ENCODE measurements around the gene HDAC8. TPM values are rescaled to one million over a fixed set of nuclear protein-coding genes. Genes with fewer than 3 reads are reported as not detected.

The HDAC8 gene
- total RNA-seq, 1 experiment from 2014 or later = 21.4 TPM

DNA sequence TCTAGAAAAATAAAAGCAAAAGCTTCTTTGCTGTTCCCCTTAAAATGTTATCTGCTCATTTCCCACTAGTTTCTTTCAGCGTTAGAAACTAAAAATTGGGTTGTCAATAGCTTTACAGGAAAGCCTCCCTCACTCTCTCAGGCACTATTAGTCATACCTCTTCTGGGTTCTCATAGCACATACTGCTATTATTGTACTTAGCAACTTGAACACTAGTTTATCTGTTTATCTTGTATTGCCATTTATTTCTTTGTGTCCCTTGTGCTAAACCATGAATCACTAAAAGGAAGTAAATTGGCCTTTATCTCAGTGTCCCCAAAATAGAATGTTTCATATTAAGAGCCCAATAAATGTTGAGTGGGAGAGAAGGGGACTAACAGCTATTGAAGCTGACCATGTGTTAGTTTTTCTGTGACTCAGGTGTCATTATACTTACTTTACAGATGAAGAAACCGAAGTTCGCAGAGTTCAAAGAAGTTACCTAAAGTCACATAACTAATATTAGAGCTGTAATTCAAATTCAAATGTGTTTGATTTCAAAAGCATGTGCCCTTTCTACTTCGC lies 142.2 kb downstream of the HDAC8 start:
- no CpG with 5 or more reads among the region's 4 CpGs for WGBS (ENCODE audit: extremely low coverage, insufficient read length, low lambda C conversion rate)

More for the DNA sequence above, 142.2 kb downstream of the HDAC8 start:
- H2AK5ac ChIP-seq (ENCODE audit: insufficient read length, low read length) = no peak overlapping the region
- no peaks in the 10 kb centered on the region for H3K79me1 ChIP-seq (ENCODE audit: insufficient read depth, low read depth, low read length, poor library complexity, severe bottlenecking)
- H4K8ac ChIP-seq (replicated peaks; ENCODE audit: insufficient read length, low read depth, low read length) = no peak overlapping the region
- no peak overlapping the region for H2BK12ac ChIP-seq (ENCODE audit: insufficient read length, low read depth, low read length)
- no peak overlapping the region for H4K91ac ChIP-seq (ENCODE audit: insufficient read length, low read depth, low read length)
- TF ChIP-seq, protein P1, sequence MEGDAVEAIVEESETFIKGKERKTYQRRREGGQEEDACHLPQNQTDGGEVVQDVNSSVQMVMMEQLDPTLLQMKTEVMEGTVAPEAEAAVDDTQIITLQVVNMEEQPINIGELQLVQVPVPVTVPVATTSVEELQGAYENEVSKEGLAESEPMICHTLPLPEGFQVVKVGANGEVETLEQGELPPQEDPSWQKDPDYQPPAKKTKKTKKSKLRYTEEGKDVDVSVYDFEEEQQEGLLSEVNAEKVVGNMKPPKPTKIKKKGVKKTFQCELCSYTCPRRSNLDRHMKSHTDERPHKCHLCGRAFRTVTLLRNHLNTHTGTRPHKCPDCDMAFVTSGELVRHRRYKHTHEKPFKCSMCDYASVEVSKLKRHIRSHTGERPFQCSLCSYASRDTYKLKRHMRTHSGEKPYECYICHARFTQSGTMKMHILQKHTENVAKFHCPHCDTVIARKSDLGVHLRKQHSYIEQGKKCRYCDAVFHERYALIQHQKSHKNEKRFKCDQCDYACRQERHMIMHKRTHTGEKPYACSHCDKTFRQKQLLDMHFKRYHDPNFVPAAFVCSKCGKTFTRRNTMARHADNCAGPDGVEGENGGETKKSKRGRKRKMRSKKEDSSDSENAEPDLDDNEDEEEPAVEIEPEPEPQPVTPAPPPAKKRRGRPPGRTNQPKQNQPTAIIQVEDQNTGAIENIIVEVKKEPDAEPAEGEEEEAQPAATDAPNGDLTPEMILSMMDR (conservative IDR thresholded peaks at IDR 0.05) = no peak
- H3K27ac ChIP-seq (ENCODE audit: insufficient read length, low read depth, low read length) = no peak overlapping the region
- H2AFZ ChIP-seq (ENCODE audit: low read length) = no peak overlapping the region
- H2BK120ac ChIP-seq (ENCODE audit: low read depth, low read length, poor library complexity, severe bottlenecking) = no peak overlapping the region
- H3K9ac ChIP-seq (ENCODE audit: extremely low read depth, insufficient read length, low read length) = no peak overlapping the region
- Mint-ChIP-seq H3K36me3 (ENCODE audit: insufficient read depth in 1 of 3, low read depth in 3 of 3) (peaks cover 6 to 14% (median 11%) of the 10 kb centered on the region in 3 experiments; a peak in 4 of 7 replicates), H3K9me3 (peaks cover 59% of the 10 kb centered on the region in 2 experiments), H3K4me1 (no peaks in the 10 kb centered on the region), H3K27me3 (ENCODE audit: low read depth) (no peaks in the 10 kb centered on the region), H3K4me3 (no peak overlapping the region), H3K27ac (no peak overlapping the region)
- H3K4me2 ChIP-seq (ENCODE audit: insufficient read depth, insufficient read length, low read length) = no peak overlapping the region
- no peak overlapping the region for H3K18ac ChIP-seq (ENCODE audit: insufficient read length, low read depth, low read length)
- H2BK15ac ChIP-seq (ENCODE audit: low read depth, low read length) = no peak overlapping the region
- H3K27me3 ChIP-seq (ENCODE audit: insufficient read depth, low read length) = no peaks in the 10 kb centered on the region
- peaks cover 34% of the 10 kb centered on the region for H3K9me3 ChIP-seq (ENCODE audit: control insufficient read depth, low read depth, low read length)
- H3K4ac ChIP-seq (ENCODE audit: low read depth, low read length) = no peak overlapping the region
- no peak overlapping the region for H3K56ac ChIP-seq (ENCODE audit: insufficient read length, low read depth, low read length)
- H4K5ac ChIP-seq (ENCODE audit: insufficient read length, low read depth, low read length) = no peak overlapping the region
- H3K14ac ChIP-seq (ENCODE audit: insufficient read depth, low read length) = no peak overlapping the region
- H3K4me1 ChIP-seq (ENCODE audit: insufficient read depth, low read length) = no peaks in the 10 kb centered on the region
- no peak overlapping the region for H2BK20ac ChIP-seq (ENCODE audit: low read depth, low read length, poor library complexity, severe bottlenecking)
- DNase-seq = no peak
- no peak overlapping the region for H2BK5ac ChIP-seq (ENCODE audit: insufficient read length, low read length)
- no peaks in the 10 kb centered on the region for H3K79me2 ChIP-seq (ENCODE audit: insufficient read depth, low read length)
- no peaks in the 10 kb centered on the region for H4K20me1 ChIP-seq (ENCODE audit: control insufficient read depth, insufficient read depth, insufficient read length)
- H3K23me2 ChIP-seq (ENCODE audit: insufficient read length, low read depth, low read length, poor library complexity, severe bottlenecking) = no peaks in the 10 kb centered on the region
- no peak overlapping the region for H3T11ph ChIP-seq (ENCODE audit: low read length)
- H3K23ac ChIP-seq (ENCODE audit: insufficient read length, low read depth, low read length) = no peak overlapping the region
